Stimulated activated CD4-positive, alpha-beta T cell treated with anti-CD3 and anti-CD28 coated beads, Interleukin-4, amount 100 ng/mL, for 1 hour (primary cell): ENCODE measurements around the gene MTERF1.
"Not testable (repeated sequence)": the region's sequence is repeated elsewhere in the genome, so short reads cannot be mapped to it uniquely, and the experiment has no call there.

ENCODE experiments used
- DNase-seq: peaks from one replicate; pipeline ENCODE4 v3.0.0-alpha.2; 2020

The MTERF1 gene

DNA sequence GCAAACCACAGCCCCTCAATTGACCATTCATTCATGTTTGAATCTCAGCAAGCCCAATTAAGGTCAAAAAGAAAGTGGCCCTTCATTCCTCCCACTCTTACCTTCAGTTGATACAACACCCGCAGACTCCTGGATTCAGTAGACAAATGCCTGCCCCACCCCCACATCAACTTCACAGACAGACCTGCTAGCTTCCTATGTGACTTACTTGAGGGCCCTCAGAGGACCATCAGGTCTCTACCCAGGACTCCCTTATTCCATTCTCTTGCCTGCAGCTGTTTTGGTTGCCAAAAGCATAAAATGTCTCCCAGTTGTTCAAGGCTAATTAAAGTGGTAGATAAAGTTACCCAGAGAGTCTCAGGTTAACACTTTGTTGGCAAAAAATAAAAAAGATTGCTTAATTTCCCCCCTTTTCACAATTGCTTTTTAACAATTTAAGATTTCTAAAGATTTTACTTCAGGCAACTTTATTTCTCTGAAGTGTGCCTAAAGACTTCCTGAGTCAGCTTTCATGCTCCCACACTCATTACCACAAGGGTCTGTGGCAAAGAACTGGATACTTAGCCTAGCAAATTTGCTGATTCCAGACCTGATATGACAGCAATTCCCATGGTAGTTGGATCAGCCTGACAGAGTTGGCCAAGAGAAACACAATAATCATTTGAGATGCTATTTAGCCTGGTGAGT is 3.3 kb upstream of the MTERF1 start:
- DNase-seq = no peak

DNA sequence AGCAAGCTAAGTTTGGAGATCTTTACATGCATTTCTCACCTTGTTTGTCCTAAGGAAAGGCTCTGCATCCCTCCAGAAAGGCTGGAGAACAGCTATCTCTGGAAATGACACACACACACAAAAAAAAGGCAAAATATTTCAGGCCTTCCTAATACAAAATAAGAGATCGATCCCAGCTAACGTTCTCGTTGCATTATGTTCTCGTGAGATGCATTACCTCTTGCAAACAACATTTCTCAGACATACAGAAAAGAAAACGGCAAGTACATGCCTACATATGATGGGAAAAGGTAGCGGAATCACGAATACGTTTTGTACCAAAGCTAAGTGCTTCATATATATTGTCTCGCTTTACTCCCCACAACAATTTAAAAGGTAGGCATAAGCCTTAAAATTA is 488 bp downstream of the MTERF1 start:
- no peak for DNase-seq

DNA sequence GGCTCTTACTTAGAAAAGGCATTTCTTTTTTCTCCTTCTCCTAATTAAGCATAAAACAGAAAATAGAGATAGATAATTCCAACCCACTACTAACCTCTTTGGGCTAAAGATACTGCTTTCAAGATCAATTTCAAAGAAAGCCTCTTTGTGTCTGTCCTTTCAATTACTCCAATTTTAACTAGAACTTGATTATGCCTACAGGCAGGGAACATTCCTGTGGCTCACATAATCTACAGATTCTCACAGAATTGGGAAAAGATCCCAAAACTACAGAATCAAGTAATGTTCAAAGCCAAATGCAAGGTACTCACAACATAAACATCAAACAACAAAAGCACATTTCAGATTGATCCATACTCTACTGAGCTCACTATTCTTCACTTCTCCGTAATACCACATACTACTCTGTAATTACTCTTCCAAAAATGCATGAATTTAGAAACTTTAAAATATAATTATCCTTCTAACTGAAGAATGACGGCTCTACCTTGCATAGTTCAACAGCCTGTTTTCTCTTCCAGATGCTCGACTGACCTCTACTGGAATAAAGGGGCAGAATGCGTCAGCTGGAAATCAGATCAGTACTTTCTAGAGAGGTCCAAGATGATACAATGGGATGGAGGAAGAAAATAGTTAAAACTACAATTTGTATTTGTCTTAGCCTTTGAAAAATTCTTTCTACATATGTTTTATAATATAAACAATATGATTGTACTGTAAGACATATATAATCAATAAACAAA is 3.9 kb downstream of the MTERF1 start:
- DNase-seq = no peak

DNA sequence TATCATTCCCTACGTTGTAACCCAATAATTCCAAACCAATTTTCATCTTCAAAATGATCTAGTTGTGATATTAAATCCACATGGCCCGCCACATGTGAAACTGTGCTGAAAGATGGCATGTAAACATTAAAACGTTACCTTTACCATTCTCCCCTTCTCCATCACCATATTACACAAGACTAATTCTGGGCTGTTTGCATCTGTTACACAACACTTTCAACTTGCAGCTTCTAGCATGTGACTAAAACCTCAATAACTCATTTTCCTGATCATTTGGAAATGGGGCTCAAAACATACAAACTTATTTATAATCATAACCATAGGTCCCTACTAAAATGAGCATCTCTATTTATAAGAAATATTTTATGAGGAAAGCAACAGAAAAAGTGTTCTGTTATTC is 4.7 kb downstream of the MTERF1 start:
- DNase-seq = no peak

DNA sequence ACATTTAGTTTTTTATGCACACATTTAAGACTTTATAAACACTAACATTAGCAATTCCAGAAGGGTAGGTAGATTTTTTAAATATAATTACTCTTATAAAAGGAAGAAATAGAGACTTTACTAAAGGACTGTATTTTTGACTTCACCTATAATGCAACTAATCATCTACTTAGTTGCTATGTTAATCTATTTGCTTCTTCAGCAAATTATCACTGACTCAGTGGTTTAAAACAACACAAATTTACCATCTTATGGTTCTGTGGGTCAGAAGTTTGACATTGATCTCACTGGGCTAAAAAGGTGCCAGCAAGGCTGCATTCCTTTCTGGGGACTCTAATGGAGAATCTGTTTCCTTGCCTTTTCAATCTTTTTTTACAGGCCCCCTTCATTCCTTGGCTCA is 7.6 kb downstream of the MTERF1 start:
- DNase-seq = no peak

DNA sequence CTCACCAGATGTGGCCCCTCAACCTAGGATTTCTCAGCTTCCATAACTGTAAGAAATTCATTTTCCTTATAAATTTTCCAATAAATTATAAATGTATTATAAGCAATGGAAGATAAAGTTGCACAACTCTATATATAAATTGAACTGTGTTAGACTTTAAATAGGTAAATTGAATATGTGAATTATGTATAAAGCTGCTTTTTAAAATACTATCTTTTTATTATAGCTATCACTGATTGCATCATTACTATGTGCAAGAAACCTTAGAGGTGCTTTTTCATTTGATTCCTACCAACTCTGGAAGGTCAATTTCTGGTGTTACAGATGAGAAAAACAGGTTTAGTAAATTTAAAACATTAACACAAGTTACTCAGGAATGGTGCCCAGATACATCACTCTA is 8.4 kb downstream of the MTERF1 start:
- no peak for DNase-seq

DNA sequence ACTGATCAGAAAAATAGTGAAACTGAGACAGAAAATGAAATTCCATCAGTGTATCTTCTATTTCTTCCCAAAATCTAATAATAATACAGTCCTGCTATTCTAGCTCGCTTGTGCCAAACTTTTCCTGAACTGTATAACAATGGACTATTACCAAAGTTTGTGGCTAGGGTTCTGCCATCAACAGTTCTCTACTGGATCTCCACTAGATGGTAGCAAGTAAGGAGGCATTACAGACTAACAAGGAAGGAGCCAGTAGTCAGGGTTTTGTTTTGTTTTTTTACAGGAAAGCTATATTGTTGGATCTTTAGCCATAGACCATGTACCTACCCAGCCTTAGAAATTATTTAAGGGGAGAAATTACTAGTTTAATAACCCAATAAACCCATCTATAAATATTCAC is 10.8 kb downstream of the MTERF1 start:
- DNase-seq = no peak

DNA sequence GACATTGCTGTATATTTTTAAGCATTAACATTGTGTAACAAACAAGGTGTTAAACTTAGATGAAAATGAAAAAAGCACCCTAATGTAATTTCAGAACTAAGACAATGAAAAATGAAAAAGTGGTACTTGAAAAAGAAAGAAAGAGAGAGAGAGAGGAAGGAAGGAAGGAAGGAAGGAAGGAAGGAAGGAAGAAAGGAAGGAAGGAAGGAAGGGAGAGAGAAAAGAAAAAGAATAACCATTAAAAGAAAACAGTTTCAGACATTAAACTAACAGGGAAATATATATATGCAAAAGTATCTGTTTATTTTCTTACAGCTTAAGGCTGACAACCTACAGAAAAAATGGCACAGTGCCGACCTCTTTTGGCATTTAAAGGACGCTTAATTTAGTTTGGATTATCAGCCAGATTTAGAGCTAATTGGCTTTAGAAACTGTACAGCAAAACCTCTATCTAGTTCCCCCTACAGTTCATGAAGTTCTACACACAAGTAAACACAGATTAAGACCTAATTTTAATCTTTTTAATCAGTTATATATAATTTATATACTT is 13.8 kb downstream of the MTERF1 start:
- no peak for DNase-seq

DNA sequence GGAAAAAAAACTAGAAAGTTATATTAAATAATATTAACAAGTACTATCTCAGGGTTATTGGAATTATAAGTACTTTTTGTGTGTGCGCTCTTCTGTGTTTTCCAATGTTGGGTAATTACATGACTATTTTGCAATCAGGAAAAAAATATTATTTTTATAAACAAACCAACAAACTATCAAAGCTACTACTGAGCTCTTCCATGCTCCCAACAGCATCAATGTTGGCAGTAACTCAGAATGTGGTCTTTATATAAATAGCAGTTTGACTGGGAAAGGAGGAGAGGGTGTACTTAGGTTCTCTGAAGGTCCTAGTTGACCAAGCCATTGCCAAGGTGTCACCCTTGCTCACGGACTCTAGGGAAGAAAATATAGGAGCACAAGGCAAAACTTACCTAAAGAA is 15.0 kb downstream of the MTERF1 start:
- no peak for DNase-seq

DNA sequence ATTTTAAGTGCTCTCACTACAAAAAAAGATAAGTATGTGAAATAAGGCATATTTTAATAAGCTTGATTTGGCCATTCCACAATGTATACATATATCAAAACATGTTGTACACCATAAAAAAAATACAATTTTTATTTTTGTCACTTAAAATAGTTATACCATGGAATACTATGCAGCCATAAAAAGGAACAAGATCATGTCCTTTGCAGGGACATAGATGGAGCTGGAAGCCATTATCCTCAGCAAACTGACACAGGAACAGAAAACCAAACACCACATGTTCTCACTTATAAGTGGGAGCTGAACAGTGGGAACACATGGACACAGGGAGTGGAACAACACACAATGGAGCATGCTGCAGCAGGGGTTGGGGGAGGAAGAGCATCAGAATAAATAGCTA is 15.9 kb downstream of the MTERF1 start:
- DNase-seq = not testable (repeated sequence)

DNA sequence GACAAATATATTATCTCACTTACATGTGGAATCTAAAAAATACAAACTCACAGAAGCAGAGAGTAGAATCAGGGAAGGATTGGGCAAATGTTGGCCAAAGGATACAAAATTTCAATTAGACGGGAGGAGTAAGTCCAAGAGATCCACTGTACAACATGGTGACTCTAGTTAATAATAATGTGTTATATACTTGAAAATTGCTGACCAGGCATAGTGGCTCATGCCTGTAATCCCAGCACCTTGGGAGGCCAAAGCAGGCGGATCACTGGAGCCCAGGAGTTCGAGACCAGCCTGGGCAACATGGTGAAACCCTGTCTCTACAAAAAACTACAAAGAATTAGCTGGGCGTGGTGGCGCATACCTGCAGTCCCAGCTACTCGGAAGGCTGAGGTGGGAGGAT is 16.4 kb downstream of the MTERF1 start:
- no peak for DNase-seq

DNA sequence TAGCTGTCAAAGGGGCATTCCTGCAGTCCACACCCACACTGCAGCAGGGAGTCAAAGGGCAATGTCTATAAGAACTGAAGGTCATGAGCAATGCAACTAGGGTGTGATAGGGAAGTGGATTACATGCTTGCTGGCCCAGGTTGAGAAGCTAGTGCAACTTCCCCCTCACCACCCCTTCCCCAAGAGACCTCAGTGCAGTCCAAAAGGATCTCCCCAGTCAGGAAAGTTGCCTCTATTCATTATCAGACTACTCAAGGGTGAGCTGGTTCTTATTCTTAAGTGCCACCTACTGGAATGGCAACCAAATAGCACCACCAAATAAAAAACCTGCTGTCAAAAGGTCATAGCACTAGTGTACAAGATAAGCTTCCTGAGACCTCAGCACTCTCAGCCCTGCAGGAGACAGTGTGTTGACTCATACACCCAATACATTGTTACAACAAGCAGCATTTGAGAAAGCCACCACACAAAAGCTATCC is 28.2 kb downstream of the MTERF1 start:
- no peak for DNase-seq

DNA sequence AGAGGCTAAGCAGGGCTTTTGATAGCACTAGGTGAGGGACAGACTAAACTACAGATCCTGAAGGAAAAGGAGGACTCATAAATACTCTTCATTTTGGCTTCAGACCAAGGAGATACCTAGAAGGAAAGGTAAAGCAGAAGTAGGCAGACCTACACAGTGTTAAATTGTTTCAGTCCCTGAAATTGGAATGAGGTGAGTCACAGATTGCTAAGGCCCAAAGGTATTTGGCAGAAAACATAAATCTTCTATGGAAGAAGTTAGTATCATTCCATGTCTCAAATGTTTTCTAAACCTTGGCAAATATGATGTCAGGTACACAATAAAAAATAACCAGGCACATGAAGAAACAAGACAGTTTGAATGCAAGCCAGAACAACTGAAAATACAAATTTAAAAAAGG is 30.0 kb downstream of the MTERF1 start:
- no peak for DNase-seq

DNA sequence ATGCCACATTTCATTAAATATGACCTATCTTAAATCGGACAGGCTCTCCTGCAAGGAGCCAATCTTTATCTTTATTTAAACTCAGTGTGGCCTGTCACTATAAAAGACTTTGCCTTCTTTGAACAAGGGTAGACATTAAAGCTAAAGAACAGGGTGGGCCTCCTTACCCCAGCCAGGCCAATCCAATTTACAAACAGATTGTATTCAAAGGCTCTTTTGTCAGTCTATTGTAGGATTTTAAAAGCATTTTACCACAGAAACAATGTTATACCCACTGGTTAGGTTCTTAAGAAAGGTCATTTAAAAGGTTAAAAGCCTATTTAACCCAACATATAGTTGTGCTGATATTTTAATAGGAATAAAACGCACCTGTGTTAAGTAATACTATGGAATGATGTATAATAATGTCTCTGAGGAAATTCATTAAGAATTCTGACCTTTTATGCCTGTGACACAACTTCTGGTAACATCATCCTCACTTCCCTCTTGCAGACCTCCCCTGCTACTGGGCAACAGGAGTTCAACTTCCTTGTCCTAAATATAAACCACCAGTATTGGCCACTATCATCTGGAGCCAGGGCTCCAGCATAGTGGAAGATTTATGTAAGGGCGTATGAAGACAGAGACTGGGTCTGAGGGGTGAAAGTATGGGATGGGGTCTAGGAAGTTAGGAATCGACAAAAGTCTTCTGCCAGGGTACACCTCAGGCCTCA is 32.5 kb downstream of the MTERF1 start:
- no peak for DNase-seq

DNA sequence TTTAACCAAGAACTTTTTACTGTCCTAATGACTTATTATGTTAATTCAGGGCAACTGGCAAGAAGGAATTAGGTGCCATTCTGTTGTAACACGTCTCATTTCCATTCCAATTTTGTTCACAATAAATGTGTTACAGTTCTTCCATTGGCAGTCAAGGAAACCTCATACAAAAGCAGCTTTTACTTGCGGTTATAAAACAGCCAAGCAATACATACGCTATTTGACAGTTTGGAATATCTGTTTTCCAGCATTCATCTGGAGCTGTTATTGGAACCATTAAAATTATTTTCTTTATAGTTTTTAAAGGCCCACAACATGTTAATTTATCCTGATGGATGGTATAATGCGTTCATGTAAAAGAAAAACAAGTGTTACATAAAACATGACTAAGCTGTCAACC is 33.3 kb downstream of the MTERF1 start:
- DNase-seq = no peak

DNA sequence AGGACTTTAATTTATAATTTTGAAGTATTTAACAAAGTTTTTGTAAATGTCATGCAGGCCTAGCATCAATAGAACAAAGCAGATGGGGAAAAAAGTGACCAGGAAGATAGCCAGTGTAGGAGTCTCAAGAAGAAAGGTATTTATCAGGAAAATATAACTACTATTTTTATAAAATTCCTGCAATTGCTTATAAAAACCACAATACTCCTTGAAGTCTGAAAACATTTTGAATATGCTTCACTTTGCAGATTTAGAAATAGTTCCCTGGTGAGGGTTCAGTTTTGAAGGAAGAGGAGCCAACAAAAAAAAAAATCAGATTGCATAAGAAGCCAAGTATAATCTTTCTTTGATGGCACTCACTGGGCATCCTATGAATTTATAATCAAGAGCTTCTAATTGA is 34.1 kb downstream of the MTERF1 start:
- no peak for DNase-seq

DNA sequence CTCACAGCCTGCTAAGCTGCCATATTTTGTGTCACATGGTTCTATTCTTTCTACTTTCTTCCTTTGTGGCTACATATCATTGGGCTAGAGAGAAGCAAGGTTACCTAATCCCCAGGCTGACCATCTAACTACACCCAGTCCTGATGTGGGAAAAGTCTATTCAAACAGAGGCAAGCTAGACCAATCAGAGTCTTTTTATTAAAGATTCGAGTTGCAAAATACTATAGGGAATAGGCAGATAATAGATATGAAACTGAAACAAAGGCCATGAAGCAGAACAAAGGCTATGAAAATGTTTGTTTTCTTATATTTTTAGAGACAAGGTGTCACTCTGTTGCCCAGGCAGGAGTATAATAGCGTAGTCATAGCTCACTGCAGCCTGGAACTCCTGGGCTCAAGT is 36.7 kb downstream of the MTERF1 start:
- no peak for DNase-seq

DNA sequence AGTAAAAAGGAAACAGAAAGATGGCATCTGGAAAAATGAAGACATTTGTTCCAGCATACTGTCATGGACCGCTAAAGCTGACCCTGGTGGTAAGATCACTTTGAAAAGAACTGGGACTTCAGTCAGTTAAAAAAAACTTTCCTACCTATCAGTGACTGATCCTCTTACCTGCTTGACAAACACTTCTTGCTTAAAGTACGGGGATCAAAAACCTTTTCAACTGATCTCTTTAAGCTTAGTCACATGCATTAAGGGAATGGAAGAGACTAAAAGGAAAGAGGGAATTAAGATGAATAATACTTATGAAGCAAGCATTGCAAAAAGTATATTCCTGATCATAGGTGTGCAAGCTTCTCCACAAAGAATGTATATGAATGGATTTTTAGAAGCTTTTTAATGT is 42.1 kb downstream of the MTERF1 start:
- no peak for DNase-seq

DNA sequence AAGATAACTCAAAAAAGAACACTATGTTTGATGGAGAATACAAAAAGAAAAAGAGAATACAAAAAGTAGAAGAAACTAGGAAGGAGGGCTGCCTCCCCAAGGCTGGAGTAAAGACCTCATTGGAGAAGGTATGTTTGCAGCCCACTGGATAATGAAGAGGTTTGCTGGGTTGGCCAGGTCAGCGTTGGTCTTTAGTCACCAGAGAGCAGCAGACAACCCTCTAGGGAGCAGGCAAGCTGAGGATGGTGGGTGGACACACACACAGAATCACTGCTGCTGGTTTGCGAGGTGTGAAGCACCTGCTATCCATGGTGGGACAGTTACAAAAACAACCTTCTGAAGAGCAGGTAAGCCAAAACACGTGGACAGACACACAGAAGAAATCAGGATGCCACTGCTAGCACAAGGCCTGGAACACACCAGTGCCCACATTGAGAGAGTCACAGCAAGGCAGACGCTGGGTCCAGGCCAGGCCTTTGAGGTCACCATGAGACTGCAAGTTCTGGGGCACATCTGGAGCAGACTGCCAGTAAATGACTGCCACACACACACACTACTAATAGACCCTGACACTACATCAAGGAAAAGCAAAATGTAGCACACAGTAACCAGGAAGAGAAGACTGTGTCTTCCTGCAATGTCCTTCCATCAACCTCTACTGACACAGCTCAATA is 43.0 kb downstream of the MTERF1 start:
- no peak for DNase-seq

DNA sequence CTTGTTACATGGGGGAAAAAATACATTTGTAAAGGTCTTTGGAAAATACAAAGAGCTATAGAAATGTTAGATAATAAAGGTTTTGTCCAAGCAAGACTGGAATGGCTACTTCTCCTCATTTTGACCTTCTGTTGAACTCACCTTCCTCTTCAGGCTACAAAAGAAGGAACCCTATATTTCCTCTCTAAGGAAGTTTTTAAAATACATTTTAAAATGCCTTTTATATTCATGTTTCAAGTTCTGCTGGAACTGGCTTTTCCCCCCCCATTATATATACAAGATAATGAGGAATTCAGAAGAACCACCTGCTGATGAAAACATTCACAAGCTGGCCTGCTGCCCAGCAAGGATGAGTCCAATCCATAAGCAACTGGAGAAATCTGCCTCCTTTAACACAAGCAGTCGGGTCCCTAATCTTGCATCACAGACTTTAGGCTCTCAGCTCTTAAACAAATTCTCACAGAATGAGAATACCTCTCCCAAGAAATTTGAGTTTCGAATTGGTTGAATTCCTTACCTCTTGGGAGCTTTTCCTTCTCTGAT is 44.6 kb downstream of the MTERF1 start:
- DNase-seq = no peak

DNA sequence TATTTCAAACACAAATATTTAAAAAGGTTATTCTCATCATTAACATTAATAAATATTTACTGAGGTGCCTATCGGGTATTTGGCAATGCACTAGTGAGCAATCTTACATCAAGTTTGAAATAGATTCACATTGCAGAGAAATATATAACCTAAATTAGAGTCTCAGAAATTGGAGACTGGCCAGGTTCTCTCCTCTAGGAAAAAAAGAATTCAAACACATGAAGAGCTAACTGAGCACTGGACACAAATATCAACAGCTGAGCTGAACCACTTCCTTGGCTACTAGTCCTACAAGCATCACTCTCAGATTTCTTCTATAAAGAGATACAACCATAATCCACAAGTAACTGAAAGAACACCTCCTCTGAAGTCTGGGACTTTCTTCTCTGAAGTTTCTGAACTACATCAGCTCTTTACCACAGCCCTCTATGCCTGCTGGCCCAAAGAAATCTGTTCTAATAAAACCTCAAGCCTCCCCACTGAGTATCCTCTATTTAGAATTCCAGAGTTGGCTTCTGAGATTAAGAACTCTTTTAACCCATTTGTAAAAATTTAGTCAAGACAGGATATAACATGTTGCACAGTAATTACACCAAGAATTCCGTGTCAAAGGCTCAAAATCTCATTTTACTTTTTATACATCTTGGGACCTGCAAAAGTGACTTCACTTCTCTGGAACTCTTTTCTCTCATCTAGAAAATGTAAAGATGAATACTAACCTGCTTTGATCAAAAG is 45.2 kb downstream of the MTERF1 start:
- no peak for DNase-seq

DNA sequence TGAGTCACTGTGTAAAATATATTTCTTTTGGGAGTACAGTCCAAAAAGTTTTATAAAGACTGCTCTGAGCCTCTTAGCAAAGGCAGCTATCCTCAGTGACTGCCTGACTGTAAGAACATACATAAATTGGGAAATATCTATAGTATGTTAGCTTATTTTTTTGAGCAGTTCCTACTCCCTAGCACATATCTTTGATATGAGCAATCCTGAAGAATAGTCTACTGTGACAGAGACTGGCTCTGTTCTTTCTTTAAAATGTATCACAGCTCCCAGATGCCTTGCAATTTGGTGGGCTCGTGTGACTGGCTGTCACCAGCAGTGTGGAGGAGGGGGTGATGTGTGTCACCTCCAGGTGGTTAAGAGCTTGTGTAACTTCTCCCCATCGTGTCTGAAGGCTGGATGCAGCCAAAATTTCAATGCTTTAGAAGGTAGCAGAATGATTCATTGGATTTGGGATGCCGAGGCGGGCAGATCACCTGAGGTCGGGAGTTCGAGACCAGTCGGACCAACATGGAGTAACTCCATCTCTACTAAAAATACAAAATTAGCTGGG is 47.9 kb downstream of the MTERF1 start:
- DNase-seq = no peak
